Measurements from ENCODE around the gene INO80. TPM values are rescaled to one million over a fixed set of nuclear protein-coding genes. Genes with fewer than 3 reads are reported as not detected.

INO80 gene
- total RNA-seq, 2 donors from 2014 or later: 27.2 to 64.4 TPM

DNA sequence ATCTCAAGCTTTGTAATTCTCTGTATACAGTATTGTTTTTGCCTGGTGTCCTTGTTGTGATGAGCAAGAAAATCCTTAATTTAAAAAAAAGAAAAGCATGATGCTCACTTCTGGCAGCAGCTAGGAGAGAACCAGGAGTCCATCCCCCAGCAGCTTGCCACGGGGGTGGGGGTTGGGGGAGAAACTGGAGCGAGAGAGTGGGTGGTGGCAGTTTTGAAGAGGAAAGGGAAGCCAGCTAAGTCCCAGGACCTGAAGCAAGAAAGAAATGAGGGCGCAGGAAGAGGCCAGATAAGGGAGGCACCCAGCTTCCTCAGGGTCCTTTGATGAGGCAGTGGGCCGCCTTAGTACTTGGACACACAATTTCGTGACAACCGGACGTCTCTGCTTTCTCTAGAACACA, 139.3 kb downstream of the INO80 start:
- TF ChIP-seq, protein P1, sequence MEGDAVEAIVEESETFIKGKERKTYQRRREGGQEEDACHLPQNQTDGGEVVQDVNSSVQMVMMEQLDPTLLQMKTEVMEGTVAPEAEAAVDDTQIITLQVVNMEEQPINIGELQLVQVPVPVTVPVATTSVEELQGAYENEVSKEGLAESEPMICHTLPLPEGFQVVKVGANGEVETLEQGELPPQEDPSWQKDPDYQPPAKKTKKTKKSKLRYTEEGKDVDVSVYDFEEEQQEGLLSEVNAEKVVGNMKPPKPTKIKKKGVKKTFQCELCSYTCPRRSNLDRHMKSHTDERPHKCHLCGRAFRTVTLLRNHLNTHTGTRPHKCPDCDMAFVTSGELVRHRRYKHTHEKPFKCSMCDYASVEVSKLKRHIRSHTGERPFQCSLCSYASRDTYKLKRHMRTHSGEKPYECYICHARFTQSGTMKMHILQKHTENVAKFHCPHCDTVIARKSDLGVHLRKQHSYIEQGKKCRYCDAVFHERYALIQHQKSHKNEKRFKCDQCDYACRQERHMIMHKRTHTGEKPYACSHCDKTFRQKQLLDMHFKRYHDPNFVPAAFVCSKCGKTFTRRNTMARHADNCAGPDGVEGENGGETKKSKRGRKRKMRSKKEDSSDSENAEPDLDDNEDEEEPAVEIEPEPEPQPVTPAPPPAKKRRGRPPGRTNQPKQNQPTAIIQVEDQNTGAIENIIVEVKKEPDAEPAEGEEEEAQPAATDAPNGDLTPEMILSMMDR (IDR thresholded peaks at IDR 0.05): no peak
- DNase-seq (ENCODE audit: low spot score) (no peak), ATAC-seq (ENCODE audit: insufficient number of reproducible peaks, low FRiP score, low read depth) (no peak)
- Histone ChIP-seq H3K27me3 (replicated peaks; ENCODE audit: insufficient read depth) (no peaks in the 10 kb centered on the region), H3K36me3 (peaks cover 25% of the 10 kb centered on the region), H3K4me1 (ENCODE audit: control insufficient read depth in 1 of 2, low read depth in 2 of 2) (peaks cover 13 to 35% of the 10 kb centered on the region in 2 donors), H3K9me3 (no peaks in the 10 kb centered on the region), H3K27ac (peak overlapping the region; percentile 69 to 79), H3K4me3 (no peak overlapping the region)

DNA sequence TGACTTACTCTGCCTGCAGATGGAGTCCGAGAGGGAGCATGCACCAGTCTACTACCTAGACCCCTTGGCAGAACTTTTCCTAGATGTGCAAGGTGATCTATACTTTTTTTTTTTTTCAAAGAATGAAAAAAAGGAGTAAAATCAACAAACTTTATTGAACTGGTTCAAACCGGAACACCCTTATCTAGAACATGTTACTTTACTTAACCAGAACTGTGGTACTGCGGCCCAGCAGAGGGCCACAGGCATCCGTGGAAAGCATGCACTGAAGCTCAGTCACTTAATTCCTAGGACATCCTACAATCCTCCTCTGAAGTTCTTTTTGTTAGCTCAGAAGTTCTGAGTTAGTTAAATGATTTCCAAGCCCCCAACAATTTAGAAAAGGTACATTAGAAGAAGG, 141.2 kb downstream of the INO80 start:
- H3K36me3 ChIP-seq: peaks cover 15% of the 10 kb centered on the region
- peaks cover 9 to 26% of the 10 kb centered on the region in 2 donors for H3K4me1 ChIP-seq (ENCODE audit: control insufficient read depth in 1 of 2, low read depth in 2 of 2)
- TF ChIP-seq, protein P1 (IDR thresholded peaks at IDR 0.05): peak; percentile 33
- H3K27me3 ChIP-seq (replicated peaks; ENCODE audit: insufficient read depth): no peaks in the 10 kb centered on the region
- H3K27ac ChIP-seq: peak overlapping the region in 1 of 2 donors; percentile 79
- H3K9me3 ChIP-seq: no peaks in the 10 kb centered on the region
- DNase-seq (ENCODE audit: low spot score) (no peak), ATAC-seq (ENCODE audit: insufficient number of reproducible peaks, low FRiP score, low read depth) (no peak)
- H3K4me3 ChIP-seq: no peak overlapping the region

DNA sequence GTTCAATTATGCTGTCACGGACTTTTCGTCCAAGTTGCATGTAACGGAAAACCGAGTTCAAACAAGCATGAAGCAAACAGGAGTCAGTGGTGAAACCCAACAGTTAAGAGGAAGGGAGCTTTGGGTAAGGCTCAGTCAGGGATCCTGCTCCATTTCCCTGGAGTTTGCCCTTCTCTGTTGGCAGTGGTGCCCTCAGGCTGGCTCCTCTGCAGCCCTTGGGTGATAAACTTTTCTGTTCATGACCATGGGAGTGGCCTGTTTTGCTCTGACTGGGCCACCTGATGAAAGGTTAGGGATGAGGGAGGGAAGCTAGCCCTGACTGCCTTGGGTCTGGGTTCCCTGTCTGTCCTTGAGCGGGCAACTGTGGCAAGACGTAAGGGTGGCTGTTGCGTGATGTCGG, 146.7 kb downstream of the INO80 start:
- Histone ChIP-seq H3K4me3 (no peak overlapping the region), H3K27ac (no peak overlapping the region), H3K27me3 (replicated peaks; ENCODE audit: insufficient read depth) (no peaks in the 10 kb centered on the region), H3K36me3 (no peaks in the 10 kb centered on the region), H3K9me3 (no peaks in the 10 kb centered on the region), H3K4me1 (ENCODE audit: control insufficient read depth in 1 of 2, low read depth in 2 of 2) (peaks cover 0 to 5% of the 10 kb centered on the region in 2 donors)
- TF ChIP-seq, protein P1 (IDR thresholded peaks at IDR 0.05): no peak
- DNase-seq (ENCODE audit: low spot score) (no peak), ATAC-seq (ENCODE audit: insufficient number of reproducible peaks, low FRiP score, low read depth) (no peak)

DNA sequence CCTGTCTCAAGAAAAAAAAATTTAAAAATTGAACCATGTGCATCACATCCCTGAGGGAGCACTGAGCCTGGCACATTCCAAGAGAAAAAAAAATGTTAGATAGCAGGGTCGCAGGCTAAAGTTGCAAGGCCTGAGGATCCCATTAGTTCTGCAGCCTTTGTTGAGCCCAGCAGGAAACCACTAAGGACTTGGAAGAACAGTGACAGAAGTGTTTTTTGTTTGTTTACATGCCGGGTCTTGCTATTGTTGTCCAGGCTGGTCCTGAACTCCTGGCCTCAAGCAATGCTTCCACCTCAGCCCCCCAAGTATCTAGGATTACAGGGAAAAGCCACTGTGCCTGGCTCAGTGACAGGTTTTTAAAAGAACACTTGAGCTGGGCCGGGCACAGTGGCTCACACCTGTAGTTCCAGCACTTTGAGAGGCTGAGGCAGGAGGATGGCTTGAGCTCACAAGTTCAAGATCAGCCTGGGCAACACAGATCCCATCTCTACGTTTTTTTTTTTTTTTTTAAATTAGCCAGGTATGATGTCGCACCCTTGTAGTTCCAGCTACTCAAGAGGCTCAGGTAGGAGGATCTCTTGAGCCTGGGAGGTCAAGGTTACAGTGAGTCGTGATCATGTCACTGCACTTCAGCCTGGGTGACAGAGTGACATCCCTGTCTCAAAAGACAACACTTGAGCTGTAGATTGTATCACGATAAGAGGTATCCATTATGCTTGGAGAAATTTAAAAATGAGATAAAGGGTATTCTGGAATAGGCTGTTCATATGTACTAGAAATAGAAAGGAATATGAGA, 147.6 kb downstream of the INO80 start:
- Histone ChIP-seq H3K4me3 (no peak overlapping the region), H3K27me3 (replicated peaks; ENCODE audit: insufficient read depth) (no peaks in the 10 kb centered on the region), H3K4me1 (ENCODE audit: control insufficient read depth in 1 of 2, low read depth in 2 of 2) (peaks cover 0 to 5% of the 10 kb centered on the region in 2 donors), H3K27ac (no peak overlapping the region), H3K36me3 (no peaks in the 10 kb centered on the region), H3K9me3 (no peaks in the 10 kb centered on the region)
- DNase-seq (ENCODE audit: low spot score) (no peak), ATAC-seq (ENCODE audit: insufficient number of reproducible peaks, low FRiP score, low read depth) (no peak)
- TF ChIP-seq, protein P1 (IDR thresholded peaks at IDR 0.05): no peak

DNA sequence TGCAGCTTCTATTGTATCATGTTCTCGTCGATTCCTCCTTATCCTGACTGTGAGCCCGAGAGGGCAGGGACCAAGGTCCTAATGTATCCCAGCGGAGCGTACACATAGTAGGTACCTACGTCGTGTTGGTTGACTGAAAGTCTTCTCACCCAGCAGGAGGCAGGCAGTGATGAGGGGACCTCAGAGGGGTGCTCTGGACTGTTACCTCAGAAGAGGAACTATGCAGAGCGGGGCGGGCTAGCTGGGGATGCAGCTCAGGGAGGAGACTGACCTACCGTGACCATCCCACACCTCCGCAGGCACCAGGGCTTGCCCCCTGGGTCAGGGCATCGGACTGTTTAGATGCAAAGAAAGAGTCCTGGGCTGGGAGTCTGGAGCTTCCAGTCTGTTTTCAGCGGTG, 151.4 kb downstream of the INO80 start:
- Histone ChIP-seq H3K9me3 (no peaks in the 10 kb centered on the region), H3K27me3 (replicated peaks; ENCODE audit: insufficient read depth) (no peaks in the 10 kb centered on the region), H3K4me1 (ENCODE audit: control insufficient read depth in 1 of 2, low read depth in 2 of 2) (peaks cover 0 to 5% of the 10 kb centered on the region in 2 donors), H3K27ac (no peak overlapping the region), H3K36me3 (no peaks in the 10 kb centered on the region), H3K4me3 (no peak overlapping the region)
- no peak for DNase-seq (ENCODE audit: low spot score)
- TF ChIP-seq, protein P1 (IDR thresholded peaks at IDR 0.05): no peak
- no peak for ATAC-seq (ENCODE audit: insufficient number of reproducible peaks, low FRiP score, low read depth)
